ENCODE results near the gene SNRNP48. TPM values are rescaled to one million over a fixed set of nuclear protein-coding genes. Genes with fewer than 3 reads are reported as not detected.

SNRNP48 gene
- total RNA-seq, 1 donor from 2014 or later: 9.6 TPM

DNA sequence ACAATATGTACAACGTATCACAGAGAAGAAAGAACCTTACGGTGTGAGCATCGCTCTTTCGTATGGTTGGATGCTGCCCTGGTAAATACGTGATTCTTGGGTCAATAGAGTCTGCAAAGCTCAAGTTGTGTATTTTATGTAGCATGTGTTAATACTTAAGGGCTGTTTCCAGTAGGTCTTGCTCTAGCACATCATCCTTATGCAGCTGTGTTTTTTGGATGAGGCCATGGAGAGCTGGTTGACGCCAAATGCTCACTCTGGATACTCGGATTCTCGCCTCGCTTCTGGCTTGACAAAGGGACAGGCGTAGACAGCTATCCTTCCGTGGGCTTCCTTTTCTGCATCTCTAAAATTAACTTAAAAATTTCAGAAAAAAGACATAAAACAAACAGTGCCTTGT lies 38.9 kb downstream of the SNRNP48 start:
- intact Hi-C loops (cut with DNase I): no loop called here
- no peak overlapping the region for H3K4me3 ChIP-seq

GRCh38 chr6:7629321-7629720 lies 39.3 kb downstream of the SNRNP48 start:
- no peaks in the 10 kb centered on the region for H3K4me1 ChIP-seq
- no peak overlapping the region for H3K4me3 ChIP-seq
- no peak for DNase-seq (ENCODE audit: extremely low spot score in 2 of 2)
- intact Hi-C loops (cut with DNase I): no loop called here
- no peak overlapping the region for H3K27ac ChIP-seq
- H3K9me3 ChIP-seq: no peaks in the 10 kb centered on the region
- no peaks in the 10 kb centered on the region for H3K27me3 ChIP-seq
- TF ChIP-seq CTCF (IDR thresholded peaks at IDR 0.05) (no peak), POLR2AphosphoS5 (IDR thresholded peaks at IDR 0.05; ENCODE audit: insufficient read depth in 1 of 2, low read depth in 1 of 2) (no peak), POLR2A (IDR thresholded peaks at IDR 0.05) (no peak)
- H3K36me3 ChIP-seq: no peaks in the 10 kb centered on the region

More for the DNA sequence above, 38.9 kb downstream of the SNRNP48 start:
- no peak for DNase-seq (ENCODE audit: extremely low spot score in 2 of 2)
- no peaks in the 10 kb centered on the region for H3K4me1 ChIP-seq
- TF ChIP-seq POLR2A (IDR thresholded peaks at IDR 0.05) (no peak), CTCF (IDR thresholded peaks at IDR 0.05) (no peak), POLR2AphosphoS5 (IDR thresholded peaks at IDR 0.05; ENCODE audit: insufficient read depth in 1 of 2, low read depth in 1 of 2) (no peak)
- H3K27me3 ChIP-seq: no peaks in the 10 kb centered on the region
- no peaks in the 10 kb centered on the region for H3K36me3 ChIP-seq
- H3K9me3 ChIP-seq: no peaks in the 10 kb centered on the region
- H3K27ac ChIP-seq: no peak overlapping the region

- Histone ChIP-seq H3K9me3 (no peaks in the 10 kb centered on the region), H3K27me3 (no peaks in the 10 kb centered on the region), H3K36me3 (no peaks in the 10 kb centered on the region), H3K4me1 (no peaks in the 10 kb centered on the region), H3K27ac (no peak overlapping the region), H3K4me3 (no peak overlapping the region)
- no peak for TF ChIP-seq POLR2AphosphoS5 (IDR thresholded peaks at IDR 0.05; ENCODE audit: insufficient read depth in 1 of 2, low read depth in 1 of 2)
- no peak for TF ChIP-seq CTCF (IDR thresholded peaks at IDR 0.05)
- no peak for TF ChIP-seq POLR2A (IDR thresholded peaks at IDR 0.05)
- intact Hi-C loops (cut with DNase I): no loop called here
- no peak for DNase-seq (ENCODE audit: extremely low spot score in 2 of 2)
Measured at GRCh38 chr6:7630792-7631191, 40.8 kb downstream of the SNRNP48 start.

- Histone ChIP-seq H3K27ac (no peak overlapping the region), H3K9me3 (no peaks in the 10 kb centered on the region), H3K4me1 (no peaks in the 10 kb centered on the region), H3K4me3 (no peak overlapping the region), H3K27me3 (no peaks in the 10 kb centered on the region), H3K36me3 (no peaks in the 10 kb centered on the region)
- DNase-seq (ENCODE audit: extremely low spot score in 2 of 2): no peak
- TF ChIP-seq POLR2AphosphoS5 (IDR thresholded peaks at IDR 0.05; ENCODE audit: insufficient read depth in 1 of 2, low read depth in 1 of 2) (no peak), CTCF (IDR thresholded peaks at IDR 0.05) (no peak), POLR2A (IDR thresholded peaks at IDR 0.05) (no peak)
- intact Hi-C loops (cut with DNase I): no loop called here
Measured at GRCh38 chr6:7631466-7631865, 41.5 kb downstream of the SNRNP48 start.

GRCh38 chr6:7632501-7633290 lies 42.7 kb downstream of the SNRNP48 start:
- no peak overlapping the region for H3K27ac ChIP-seq
- no peaks in the 10 kb centered on the region for H3K36me3 ChIP-seq
- no peaks in the 10 kb centered on the region for H3K4me1 ChIP-seq
- intact Hi-C loops (cut with DNase I): no loop called here
- H3K4me3 ChIP-seq: no peak overlapping the region
- DNase-seq (ENCODE audit: extremely low spot score in 2 of 2): no peak
- no peaks in the 10 kb centered on the region for H3K9me3 ChIP-seq
- TF ChIP-seq POLR2A (IDR thresholded peaks at IDR 0.05) (no peak), CTCF (IDR thresholded peaks at IDR 0.05) (no peak), POLR2AphosphoS5 (IDR thresholded peaks at IDR 0.05; ENCODE audit: insufficient read depth in 1 of 2, low read depth in 1 of 2) (no peak)
- H3K27me3 ChIP-seq: no peaks in the 10 kb centered on the region

Data from vagina (tissue), 2 donors.